K562 (cell line): Measurements from ENCODE around the gene GJE1. TPM values are rescaled to one million over a fixed set of nuclear protein-coding genes. Genes with fewer than 3 reads are reported as not detected.

Experiments
- BRCA1 ChIP-seq, 2 experiments: fragments of 450-650 bp in 1 of 2; sonication (generic) in 1 of 2; formaldehyde crosslinking in 1 of 2; IDR thresholded peaks; 2 replicates each; pipeline versions ENCODE4 v1.5.0 to v1.6.1; 2017 to 2020; ENCODE audit warnings: mild to moderate bottlenecking in 1 of 2, missing genetic modification reagents in 1 of 2
- MIER1 ChIP-seq: fragments of 450-650 bp; IDR thresholded peaks from 2 replicates; pipeline ENCODE4 v1.6.1; 2016; ENCODE audit warnings: antibody characterized with exemption, mild to moderate bottlenecking, low read depth
- PHB2 ChIP-seq: fragments of 450-650 bp; IDR thresholded peaks from 2 replicates; pipeline ENCODE4 v1.6.1; 2017; ENCODE audit warnings: low read depth
- POLR3A ChIP-seq: IDR thresholded peaks from 2 replicates; pipeline ENCODE4 v1.6.1; 2011; ENCODE audit warnings: borderline replicate concordance, mild to moderate bottlenecking, moderate library complexity; ENCODE audit not compliant: insufficient read length, insufficient read depth; ENCODE audit errors: extremely low read depth
- RBFOX2 ChIP-seq: fragments of 200-400 bp; formaldehyde crosslinking; IDR thresholded peaks from 2 replicates; pipeline ENCODE4 v1.6.1; 2017; ENCODE audit warnings: low read depth, mild to moderate bottlenecking, low read length, moderate library complexity
- XRCC5 ChIP-seq: fragments of 200-400 bp; formaldehyde crosslinking; IDR thresholded peaks from 2 replicates; pipeline ENCODE4 v1.6.1; 2017; ENCODE audit warnings: low read depth, mild to moderate bottlenecking, low read length
- ZNF165 ChIP-seq: fragments of 250-450 bp; sonication (Bioruptor Pico); IDR thresholded peaks from 2 replicates; pipeline ENCODE4 v1.4.0; 2020; ENCODE audit warnings: borderline replicate concordance
- polyA plus RNA-seq, 8 experiments: library from polyadenylated mRNA; depleted of rRNA in 4 of 8; stranded (reverse) in 5 of 8; unstranded in 3 of 8; fragments of >200 nt; fragmentation: Nextera tagmentation in 2 of 8; fragmentation: Illumina TruSeq in 1 of 8; extraction: Ambion mirVana in 2 of 8; extraction: Trizol in 1 of 8; gene quantifications; 2 replicates each; pipeline versions ENCODE4 v1.2.1 to v1.2.3, GENCODE V29; 2011 to 2014; ENCODE audit warnings: inconsistent platforms in 1 of 8, missing spikeins in 1 of 8
- total RNA-seq, 7 experiments: library from RNA; depleted of rRNA in 6 of 7; stranded (reverse); fragments of >200 nt in 6 of 7; fragmentation: Illumina TruSeq in 2 of 7; extraction: Trizol in 2 of 7; gene quantifications; 2 replicates each; pipeline versions ENCODE4 v1.2.1 to v1.2.3, GENCODE V29; 2011 to 2021; ENCODE audit warnings: low replicate concordance in 1 of 7
- TF ChIP-seq, protein P1 (sequence below): sonication (generic); formaldehyde crosslinking; IDR thresholded peaks from 2 replicates; pipeline ENCODE4 v1.8.0; 2022; ENCODE audit warnings: missing genetic modification reagents, mild to moderate bottlenecking, moderate library complexity, borderline replicate concordance
- TF ChIP-seq, protein P2 (sequence below): fragments of 200-400 bp; formaldehyde crosslinking; IDR thresholded peaks from 2 replicates; pipeline ENCODE4 v1.6.1; 2017; ENCODE audit warnings: mild to moderate bottlenecking, low read depth, low read length, moderate library complexity
- TF ChIP-seq, protein P3 (sequence below): conservative IDR thresholded peaks from 2 replicates; pipeline ENCODE4 v1.6.1; 2011; ENCODE audit warnings: low read depth, mild to moderate bottlenecking, low read length; ENCODE audit not compliant: control insufficient read depth

GJE1 gene
- total and polyA plus RNA-seq, 9 of the 15 experiments (the other 6 are each of a cell fraction or from before 2014, with no cell fraction given) = not detected

DNA sequence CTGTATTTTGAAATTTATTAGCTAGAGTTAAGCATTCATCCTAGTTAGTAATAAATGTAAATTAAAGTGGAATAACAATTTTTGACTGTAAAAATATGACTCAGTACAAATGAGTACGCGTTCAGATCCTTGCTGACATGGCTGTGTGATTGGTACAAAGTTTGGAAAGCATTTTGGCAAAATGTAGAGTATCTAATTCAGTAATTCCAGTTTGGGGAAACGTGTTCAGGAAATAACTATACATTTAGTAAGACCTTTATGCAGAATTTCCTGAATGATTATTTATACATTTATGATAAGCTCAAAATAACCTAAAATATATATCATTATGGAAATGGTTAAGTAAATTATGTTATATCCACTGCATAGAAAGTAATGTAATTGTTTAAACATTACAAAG, 22.4 kb downstream of the GJE1 start (continued):
- TF ChIP-seq, protein P1, sequence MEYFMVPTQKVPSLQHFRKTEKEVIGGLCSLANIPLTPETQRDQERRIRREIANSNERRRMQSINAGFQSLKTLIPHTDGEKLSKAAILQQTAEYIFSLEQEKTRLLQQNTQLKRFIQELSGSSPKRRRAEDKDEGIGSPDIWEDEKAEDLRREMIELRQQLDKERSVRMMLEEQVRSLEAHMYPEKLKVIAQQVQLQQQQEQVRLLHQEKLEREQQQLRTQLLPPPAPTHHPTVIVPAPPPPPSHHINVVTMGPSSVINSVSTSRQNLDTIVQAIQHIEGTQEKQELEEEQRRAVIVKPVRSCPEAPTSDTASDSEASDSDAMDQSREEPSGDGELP (CRISPR knock-in tag) = no peak
- no peak for TF ChIP-seq MIER1
- TF ChIP-seq BRCA1 (IDR thresholded peaks at IDR 0.05) = no peak
- TF ChIP-seq BRCA1 (CRISPR knock-in tag; IDR thresholded peaks at IDR 0.05) = no peak
- TF ChIP-seq RBFOX2 = no peak
- TF ChIP-seq POLR3A = no peak
- TF ChIP-seq PHB2 = no peak
- no peak for TF ChIP-seq ZNF165 (CRISPR knock-in tag)
- no peak for TF ChIP-seq XRCC5
- TF ChIP-seq, protein P2, sequence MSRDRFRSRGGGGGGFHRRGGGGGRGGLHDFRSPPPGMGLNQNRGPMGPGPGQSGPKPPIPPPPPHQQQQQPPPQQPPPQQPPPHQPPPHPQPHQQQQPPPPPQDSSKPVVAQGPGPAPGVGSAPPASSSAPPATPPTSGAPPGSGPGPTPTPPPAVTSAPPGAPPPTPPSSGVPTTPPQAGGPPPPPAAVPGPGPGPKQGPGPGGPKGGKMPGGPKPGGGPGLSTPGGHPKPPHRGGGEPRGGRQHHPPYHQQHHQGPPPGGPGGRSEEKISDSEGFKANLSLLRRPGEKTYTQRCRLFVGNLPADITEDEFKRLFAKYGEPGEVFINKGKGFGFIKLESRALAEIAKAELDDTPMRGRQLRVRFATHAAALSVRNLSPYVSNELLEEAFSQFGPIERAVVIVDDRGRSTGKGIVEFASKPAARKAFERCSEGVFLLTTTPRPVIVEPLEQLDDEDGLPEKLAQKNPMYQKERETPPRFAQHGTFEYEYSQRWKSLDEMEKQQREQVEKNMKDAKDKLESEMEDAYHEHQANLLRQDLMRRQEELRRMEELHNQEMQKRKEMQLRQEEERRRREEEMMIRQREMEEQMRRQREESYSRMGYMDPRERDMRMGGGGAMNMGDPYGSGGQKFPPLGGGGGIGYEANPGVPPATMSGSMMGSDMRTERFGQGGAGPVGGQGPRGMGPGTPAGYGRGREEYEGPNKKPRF = no peak
- TF ChIP-seq, protein P3, sequence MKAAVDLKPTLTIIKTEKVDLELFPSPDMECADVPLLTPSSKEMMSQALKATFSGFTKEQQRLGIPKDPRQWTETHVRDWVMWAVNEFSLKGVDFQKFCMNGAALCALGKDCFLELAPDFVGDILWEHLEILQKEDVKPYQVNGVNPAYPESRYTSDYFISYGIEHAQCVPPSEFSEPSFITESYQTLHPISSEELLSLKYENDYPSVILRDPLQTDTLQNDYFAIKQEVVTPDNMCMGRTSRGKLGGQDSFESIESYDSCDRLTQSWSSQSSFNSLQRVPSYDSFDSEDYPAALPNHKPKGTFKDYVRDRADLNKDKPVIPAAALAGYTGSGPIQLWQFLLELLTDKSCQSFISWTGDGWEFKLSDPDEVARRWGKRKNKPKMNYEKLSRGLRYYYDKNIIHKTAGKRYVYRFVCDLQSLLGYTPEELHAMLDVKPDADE = no peak
- TF ChIP-seq, all 486 proteins: peak for 0
